ENCODE measurements around the gene CYFIP2.

- TF ChIP-seq CTCF (IDR thresholded peaks at IDR 0.05; ENCODE audit: low read length) (no peak), EZH2 (optimal IDR thresholded peaks at IDR 0.05; ENCODE audit: low read depth, low read length) (no peak)
These were observed 92.9 kb downstream of the CYFIP2 start for GRCh38 chr5:157358871-157359270.
